ENCODE results near the gene REXO4.

REXO4 gene

GRCh38 chr9:133362359-133363044 lies 55.3 kb downstream of the REXO4 start:
- no peak for DNase-seq

- DNase-seq, result no peak
Observed at GRCh38 chr9:133361507-133362092, 56.2 kb downstream of the REXO4 start.

GRCh38 chr9:133360400-133361393 lies 57.1 kb downstream of the REXO4 start:
- no peak for DNase-seq

- DNase-seq, result peak; percentile 58 to 65
Observed at GRCh38 chr9:133359399-133360175, 58.2 kb downstream of the REXO4 start.

GRCh38 chr9:133357656-133358055 lies 60.2 kb downstream of the REXO4 start:
- no peak for DNase-seq

- peak; percentile 68 to 88 for DNase-seq
Observed at GRCh38 chr9:133356391-133357091, 61.3 kb downstream of the REXO4 start, which contains the start of the genes SURF1 and SURF2. SURF1 (minus strand) TSS chr9:133356487; CDS start chr9:133356453, 34 bp downstream. SURF2 (plus strand) TSS chr9:133356550; CDS start chr9:133356593, 43 bp downstream.

All from SHP77 (cell line).